Hematopoietic multipotent progenitor cell treated with erythropoietin and hydrocortisone succinate and interleukin-3 and kit ligand, for 4 days (in vitro differentiated cells): ENCODE measurements around the gene SMNDC1.
"Not testable (repeated sequence)": the region's sequence is repeated elsewhere in the genome, so short reads cannot be mapped to it uniquely, and the experiment has no call there.

ENCODE experiments used
- DNase-seq: peaks from one replicate; pipeline ENCODE4 v3.0.0-alpha.2; 2015

SMNDC1 gene

GRCh38 chr10:110278562-110279406, 25.9 kb downstream of the SMNDC1 start:
- DNase-seq, result no peak

- DNase-seq, result no peak
Observed at GRCh38 chr10:110277591-110277990, 27.1 kb downstream of the SMNDC1 start.

- DNase-seq, result no peak
Observed at GRCh38 chr10:110276603-110277002, 28.1 kb downstream of the SMNDC1 start.

- peak; percentile 81 for DNase-seq
Observed at GRCh38 chr10:110275128-110275729, 29.5 kb downstream of the SMNDC1 start.

- DNase-seq, result no peak
Observed at GRCh38 chr10:110274647-110275046, 30.1 kb downstream of the SMNDC1 start.

DNA sequence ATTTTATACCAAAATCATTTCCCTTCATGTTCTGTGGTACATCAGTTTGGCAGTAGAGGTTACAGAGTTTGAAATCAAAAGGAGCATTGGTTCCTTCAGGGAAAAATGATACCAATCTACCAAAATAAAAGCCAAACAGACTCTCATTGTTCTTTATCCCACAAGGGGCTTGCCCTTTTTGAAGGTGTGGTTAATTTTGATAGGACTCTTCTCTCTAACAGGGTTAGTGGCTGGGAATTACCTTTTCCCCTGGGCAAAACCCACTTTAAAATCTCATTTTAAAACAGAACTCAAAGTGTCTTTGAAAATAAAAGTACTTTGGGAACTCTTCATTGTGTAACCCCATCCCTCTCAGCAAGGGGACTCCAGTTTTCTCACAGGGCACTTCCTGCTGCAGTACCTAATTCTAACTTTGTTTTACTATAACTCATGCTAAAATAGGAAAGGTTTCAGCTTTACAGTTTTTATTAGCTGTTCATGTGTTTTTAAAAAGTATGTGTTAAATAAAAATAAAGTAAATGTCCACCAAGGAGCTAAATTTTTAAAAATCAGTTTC, 30.6 kb downstream of the SMNDC1 start:
- DNase-seq, result no peak

- peak; percentile 77 for DNase-seq
Observed at GRCh38 chr10:110273474-110273873, 31.2 kb downstream of the SMNDC1 start.

DNA sequence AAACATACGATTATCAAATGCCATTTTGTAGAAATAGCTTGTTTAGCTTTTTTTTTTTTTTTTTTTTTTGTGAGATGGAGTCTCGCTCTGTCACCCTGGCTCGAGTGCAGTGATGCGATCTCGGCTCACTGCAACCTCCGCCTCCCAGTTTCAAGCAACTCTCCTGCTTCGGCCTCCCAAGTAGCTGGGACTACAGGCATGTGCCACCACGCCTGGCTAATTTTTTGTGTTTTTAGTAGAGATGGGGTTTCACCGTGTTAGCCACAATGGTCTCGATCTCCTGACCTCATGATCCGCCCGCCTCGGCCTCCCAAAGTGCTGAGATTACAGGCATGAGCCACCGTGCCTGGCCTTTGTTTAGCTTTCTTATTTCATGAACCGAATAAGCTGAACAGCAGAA, 31.7 kb downstream of the SMNDC1 start:
- not testable (repeated sequence) for DNase-seq

DNA sequence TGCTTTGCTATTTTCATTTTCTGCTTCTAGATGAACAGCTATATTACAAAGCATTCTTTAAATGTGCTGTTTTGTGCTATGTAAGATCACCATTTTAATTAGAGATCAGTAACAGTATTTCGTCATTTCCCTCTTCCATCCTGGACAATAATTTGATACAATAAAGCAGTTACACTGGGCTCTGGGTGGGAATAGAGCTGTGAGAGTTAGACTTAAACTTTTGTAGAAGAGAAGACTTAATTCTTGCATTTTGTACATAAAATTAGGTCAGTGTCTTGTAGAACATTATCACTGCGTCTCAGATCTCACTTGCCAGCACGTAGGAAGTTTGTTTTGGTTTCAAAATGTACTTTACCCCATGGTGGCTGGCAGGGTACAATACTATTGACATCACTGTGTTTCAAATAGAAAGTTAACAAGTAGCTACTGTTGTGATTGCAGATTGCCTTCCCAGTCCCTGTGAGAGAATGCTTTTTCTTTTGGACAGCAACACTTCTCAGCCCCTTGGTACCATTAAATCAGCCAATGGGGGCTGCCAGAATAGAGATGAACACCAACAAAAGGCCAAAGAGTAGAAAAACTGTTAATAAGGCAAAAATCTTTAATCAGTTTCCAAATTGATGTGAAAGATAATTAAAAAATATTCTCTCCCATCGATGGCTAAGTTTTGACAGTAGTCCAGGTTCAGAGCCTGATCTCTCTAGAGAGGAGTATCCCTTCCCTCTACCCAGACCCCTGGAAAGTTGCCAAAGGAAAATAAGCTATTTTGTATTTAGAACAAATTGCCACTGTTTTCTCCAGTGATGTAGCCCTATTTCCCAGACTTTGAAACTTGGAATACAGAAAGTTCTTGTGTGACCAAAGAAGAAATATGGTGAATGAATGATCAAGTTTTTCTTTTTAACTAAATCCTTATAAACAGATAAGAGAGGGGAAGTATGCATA, 35.1 kb downstream of the SMNDC1 start:
- DNase-seq, result peak; percentile 22

- DNase-seq, result no peak
Observed at GRCh38 chr10:110268971-110269370, 35.7 kb downstream of the SMNDC1 start.

- peak; percentile 67 for DNase-seq
Observed at GRCh38 chr10:110268442-110268841, 36.3 kb downstream of the SMNDC1 start.

GRCh38 chr10:110267276-110267675, 37.4 kb downstream of the SMNDC1 start:
- DNase-seq, result no peak

- DNase-seq, result no peak
Observed at GRCh38 chr10:110265573-110266193, 39.0 kb downstream of the SMNDC1 start.

- DNase-seq, result no peak
Observed at GRCh38 chr10:110263164-110263563, 41.6 kb downstream of the SMNDC1 start.

DNA sequence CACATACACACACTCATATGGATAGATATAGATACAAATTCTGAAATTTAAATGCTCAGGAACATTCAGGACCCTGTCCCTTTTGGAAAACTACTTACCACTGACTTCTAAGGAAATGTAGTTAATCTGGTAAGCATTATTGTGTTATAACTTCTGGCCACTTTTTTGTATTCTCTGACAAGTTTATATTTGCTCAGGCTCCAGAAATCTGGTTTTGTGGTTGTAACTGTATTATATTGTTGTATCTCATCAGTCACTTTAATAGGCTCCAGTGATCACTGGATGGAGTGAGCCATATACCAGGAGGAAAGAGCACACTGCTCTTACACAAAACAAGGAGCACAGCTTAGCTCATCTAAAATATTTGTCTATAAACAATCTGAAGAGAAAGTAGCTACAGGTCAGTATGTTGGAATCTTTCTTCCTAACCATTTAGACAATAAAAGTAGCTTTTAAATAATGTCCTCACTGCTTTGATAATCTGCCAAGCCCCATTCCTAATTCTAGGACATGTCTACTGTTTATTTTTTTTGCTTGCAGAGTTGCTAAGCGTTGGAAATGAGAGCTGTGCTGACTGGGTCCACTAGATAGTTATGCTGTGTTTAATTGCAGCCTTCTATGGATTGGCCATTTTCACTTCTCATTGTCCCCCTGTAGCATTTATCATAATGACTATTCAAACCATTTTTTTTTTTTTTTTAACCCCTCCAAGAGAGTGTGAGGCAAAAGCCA, 43.8 kb downstream of the SMNDC1 start:
- no peak for DNase-seq

DNA sequence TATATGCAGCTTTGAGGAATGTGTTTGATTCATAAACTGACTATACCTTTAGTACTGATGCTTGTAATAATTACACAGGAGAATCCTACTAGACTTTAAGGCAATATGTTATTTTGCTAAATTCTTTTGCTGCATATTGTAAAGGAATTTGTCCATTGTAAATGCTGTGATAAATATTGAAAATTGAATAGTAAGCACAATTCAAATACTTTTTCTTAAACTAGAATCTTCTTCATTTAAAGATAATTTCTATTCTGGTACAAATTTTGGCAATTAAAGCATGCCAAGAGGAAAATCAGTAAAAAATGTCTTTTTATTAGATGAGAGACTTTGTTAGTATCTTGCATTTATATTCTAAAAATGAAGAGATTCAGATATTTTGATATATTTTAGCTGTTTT, 45.4 kb downstream of the SMNDC1 start:
- DNase-seq, result no peak

DNA sequence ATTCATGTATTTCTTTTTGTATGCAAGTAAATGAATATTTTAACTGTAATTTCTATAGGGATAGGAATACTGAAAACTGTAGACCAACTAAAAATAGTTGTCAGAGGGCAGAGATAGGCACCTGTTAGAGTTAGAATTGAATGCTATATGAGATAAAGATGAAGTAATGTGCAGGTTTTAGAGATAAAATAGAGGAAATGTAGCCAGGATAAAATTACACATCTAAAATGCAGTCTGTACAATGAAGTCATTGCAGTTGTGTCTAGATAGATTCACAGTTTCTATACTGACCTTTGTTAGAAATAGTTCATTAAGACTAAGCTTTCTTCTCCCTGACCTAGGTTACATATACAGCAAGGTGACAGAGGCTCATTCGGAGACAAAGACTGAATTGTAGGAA, 46.2 kb downstream of the SMNDC1 start:
- peak; percentile 61 for DNase-seq

DNA sequence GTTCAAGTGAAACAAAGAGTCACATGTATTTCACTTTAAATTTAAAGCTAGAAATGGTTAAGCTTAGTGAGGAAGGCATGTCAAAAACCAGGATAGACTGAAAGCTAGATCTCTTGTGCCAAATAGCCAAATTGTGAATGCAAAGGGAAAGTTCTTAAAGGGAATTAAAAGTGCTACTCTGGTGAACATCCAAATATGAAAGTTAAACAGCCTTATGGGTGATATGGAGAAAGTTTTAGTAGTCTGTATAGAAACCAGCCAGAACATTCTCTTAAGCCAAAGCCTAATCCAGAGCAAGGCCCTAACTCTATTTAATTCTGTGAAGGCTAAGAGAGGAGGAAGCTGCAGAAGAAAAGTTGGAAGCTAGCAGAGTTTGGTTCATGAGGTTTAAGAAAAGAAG, 50.3 kb downstream of the SMNDC1 start:
- no peak for DNase-seq

- DNase-seq, result peak; percentile 22
Observed at GRCh38 chr10:110252151-110252550, 52.6 kb downstream of the SMNDC1 start.

- not testable (repeated sequence) for DNase-seq
Observed at GRCh38 chr10:110251392-110251791, 53.3 kb downstream of the SMNDC1 start.

DNA sequence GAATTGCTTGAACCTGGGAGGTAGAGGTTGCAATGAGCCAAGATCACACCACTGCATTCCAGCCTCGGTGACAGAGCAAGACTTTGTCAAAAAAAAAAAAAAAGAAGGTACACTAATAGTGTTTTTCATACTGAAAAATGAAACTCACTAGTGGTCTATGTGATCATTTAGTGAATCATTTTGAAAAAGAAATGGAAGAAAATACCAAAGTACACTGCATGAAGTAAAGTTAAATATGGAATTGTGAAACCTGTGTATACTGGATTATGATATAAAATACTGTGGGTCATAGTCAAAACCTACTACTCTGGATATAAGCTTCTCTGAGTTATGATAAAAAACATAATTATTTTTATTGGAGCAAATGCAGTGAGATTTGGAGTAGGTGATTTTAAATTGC, 55.2 kb downstream of the SMNDC1 start:
- not testable (repeated sequence) for DNase-seq

GRCh38 chr10:110247833-110248232, 56.9 kb downstream of the SMNDC1 start:
- not testable (repeated sequence) for DNase-seq
